Esophagus squamous epithelium (tissue), 4 donors: ENCODE data around the gene GJA10.

ENCODE experiments used
- CTCF ChIP-seq, 6 experiments: fragments of 450-650 bp in 4 of 6; fragments of 200-600 bp in 2 of 6; sonication (generic) in 2 of 6; IDR thresholded peaks; one replicate each; pipeline ENCODE4 v1.5.1; 2016 to 2019; ENCODE audit warnings: antibody characterized with exemption in 6 of 6, mild to moderate bottlenecking in 4 of 6, moderate library complexity in 4 of 6
- POLR2A ChIP-seq, 4 donors: fragments of 450-650 bp; IDR thresholded peaks; one replicate each; pipeline ENCODE4 v1.6.1; 2017; ENCODE audit warnings: antibody characterized with exemption in 4 of 4, mild to moderate bottlenecking in 4 of 4, moderate library complexity in 3 of 4

GRCh38 chr6:89853068-89853467, 41.2 kb upstream of the GJA10 start:
- no peak for TF ChIP-seq CTCF (IDR thresholded peaks at IDR 0.05)
- TF ChIP-seq POLR2A (IDR thresholded peaks at IDR 0.05) = no peak
